HG02588 (cell line): ENCODE measurements around the gene PTTG1IP.
A peak's percentile ranks its signal among the peaks of the same experiment; 100 is the strongest.

Experiments
- ATAC-seq: cut with Tn5 transposase; IDR thresholded peaks from one replicate; pipeline ENCODE4 v1.9.1; 2021; ENCODE audit warnings: mild to moderate bottlenecking, moderate library complexity; ENCODE audit not compliant: unreplicated experiment

Gene PTTG1IP

DNA sequence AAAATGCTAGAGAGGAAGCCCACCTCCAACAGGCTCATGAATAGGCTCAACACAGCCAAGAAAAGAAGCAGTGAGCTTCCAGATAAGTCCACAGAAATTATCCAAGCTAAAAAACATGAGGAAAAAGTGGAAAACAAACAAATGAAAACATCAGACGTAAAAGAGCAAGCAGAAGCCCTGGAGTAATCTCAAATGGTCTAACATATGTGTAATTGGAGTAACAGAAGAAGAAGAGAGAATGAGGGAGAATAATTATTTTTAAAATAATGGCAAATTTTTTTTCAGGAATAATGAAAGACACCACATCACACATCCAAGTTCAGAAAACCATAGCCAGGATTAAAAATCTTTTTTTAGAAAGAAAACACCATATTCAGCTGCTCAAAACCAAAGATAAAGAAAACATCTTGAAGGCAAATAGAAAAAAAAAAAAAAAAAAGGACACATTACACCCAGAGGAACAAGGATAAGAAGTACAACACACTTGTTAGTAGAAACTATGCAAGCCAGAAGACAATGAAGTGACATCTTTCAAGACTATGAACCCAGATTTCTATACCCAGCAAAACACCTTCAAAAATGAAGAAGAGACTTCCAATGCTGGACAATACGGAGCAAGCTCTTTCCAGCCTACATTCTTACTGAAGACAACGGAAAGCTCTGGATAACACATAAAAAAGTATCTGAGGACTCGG lies 45.0 kb downstream of the PTTG1IP start:
- no peak for ATAC-seq

DNA sequence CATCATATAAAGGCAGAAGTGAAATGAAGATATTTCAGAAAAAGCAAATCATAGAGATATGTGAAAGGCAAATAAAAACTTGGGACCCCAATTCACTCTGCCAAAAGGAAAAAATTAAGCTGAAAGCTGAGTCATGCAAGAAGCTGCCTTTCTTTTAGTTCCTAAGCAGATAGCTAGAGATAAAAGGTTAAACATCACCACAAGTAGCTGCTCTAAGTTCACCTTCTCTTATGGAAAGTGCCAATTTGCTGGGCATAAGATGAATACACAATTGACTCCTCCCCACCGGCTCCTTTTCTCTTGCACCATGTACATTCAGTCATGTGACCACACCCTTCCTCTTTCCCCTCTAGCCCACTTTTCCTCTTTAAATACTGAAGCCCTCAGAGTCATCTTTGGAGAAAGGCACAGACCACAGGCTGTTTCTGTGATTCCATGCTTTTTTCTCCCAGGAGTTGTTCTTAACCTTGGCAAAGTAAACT lies 50.3 kb downstream of the PTTG1IP start:
- ATAC-seq, result no peak

DNA sequence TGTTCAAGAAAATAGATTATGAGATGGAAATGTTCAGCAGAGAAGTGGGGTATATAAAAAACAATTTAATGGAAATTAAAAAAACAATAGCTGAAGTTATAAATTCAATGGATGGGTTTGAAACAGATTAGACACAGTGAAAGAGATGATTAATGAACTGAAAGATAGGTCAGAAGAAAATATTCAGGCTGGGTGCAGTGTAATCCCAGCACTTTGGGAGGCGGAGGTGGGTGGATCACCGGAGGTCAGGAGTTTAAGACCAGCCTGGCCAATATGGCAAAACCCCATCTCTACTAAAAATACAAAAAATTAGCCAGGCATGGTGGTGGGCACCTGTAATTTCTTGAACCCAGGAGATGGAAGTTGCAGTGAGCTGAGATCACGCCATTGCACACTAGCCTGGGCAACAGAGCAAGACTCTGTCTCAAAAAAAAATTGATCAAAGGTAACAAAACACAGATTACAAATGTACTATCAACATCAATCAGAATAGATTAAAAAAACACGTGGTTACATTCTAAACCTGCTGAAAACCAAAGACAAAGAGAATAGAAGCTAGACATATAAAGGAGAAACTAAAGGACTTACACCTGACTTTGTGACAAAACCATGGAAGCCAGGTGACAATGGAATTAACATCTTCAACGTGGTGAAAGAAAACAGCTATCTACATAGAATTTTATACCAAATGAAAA lies 50.9 kb downstream of the PTTG1IP start:
- no peak for ATAC-seq

DNA sequence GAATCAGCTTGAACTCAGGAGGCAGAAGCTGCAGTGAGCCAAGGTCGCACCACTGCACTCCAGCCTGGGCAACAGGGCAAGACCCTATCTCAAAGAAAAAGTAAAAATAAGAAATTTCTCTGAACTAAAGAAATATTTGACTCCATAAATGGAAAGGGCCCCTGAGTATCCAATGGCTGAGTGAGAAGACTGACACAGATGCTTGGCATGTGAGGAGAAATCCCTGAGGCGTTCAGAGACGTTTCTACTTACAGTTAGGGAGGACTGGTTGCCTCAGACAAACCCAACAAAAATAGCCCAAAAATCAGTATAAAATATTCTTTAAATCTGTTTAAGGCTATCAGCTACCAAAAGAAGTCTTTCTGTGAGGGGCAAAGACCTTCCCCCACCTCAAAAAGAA lies 52.6 kb downstream of the PTTG1IP start:
- ATAC-seq, result no peak

DNA sequence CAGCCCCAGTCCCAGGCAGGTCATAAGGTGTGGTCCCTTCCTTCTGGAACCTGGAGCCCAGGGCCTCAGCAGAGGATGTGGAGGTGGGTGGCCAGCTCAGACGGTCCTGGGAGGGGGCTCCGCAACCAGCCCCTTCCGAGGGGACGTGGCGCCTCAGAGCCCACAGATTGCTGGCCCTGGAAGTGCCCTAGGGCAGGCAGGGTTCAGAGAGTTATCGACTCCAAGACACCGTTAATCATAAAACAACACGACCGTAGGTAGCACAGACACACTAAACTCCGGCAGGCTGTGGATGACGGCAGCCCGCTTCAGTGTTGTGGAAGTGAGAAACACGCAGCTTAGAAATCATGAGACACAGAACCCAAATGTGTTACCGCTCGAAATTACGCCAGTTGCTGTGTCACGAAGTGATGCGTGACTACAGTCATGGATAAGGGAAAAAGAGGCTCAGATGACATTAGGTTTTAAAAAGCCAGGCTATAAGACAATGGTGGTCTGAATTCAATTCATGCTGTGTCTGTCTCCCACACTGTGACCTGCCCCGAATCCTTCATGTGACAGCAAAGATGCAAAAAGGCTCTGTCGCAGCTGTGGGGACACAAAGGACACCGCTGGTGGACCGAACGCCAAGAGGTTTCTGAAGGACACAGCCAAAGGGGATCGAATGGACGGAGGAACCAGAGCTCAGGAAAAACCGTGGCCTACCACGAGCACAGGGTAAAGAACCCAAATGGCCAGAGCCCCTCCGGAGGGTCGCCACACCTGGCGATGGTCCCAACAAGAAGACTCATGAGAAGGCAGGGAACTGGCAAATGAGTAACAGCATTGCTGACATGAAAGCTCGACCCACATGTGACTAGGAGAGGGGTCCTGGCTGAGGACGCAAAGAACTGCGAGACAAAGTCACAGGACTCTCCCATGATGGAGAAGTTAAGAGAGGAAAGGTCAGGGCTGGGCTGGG lies 53.9 kb downstream of the PTTG1IP start:
- no peak for ATAC-seq

DNA sequence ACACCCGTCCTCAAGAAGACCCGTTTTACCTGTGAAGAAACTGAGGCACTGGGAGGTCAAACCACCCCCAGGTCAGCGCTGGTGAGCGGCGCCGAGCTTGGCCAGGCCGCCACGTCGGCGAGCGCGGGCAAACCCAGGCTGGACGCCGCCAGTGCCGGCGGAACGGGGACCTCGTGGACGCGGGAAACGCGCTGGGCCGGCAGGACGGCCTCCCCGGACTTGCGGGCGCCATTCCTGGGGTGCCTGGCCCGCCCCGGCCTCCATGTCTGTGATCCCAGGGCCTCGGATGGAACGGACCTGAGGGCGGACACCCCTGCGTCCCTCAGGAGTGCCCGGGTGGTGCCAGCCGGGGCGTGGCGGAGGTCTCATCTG lies 54.9 kb downstream of the PTTG1IP start:
- no peak for ATAC-seq

DNA sequence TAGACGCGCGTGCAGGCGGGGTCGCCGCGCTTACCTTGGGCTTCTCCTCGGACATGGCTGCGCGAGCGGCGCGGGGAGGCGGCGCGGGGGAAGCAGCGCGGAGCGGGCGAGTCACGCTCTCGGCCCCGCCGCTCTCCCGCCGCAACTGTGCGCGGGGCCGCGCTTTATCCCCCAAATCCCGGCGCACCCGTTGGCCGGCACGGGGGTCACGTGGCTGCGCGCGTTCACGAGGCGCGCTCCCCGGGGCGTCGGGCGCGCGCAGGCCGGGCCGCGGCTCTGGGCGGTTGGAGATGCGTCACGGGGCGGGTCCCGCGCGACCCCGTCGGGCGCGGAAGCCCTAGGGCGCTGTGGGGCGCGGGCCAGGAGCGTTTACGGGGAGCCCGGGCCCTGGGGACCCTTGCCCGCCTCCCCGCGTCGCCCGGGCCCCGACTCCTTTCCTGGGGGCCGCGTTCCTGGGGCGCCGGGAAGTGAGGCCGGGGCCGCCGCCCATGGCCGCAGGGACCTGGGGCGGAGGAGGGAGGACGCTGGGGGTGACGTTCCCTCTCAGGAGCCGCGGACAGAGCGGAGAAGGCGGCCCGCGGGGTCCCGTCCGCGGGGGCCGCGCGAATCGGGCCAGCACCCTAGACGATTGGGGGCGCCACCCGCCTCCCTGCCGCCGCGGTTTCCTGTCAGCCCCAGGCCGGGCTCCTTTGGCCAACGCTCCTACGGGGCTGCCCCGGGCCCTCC lies 55.4 kb downstream of the PTTG1IP start, which contains the start of gene SUMO3:
Gene SUMO3 (minus strand): TSS at position 149 of the 726 bp plus-strand sequence. CDS start 94 bp downstream, at position 55.
- ATAC-seq, result peak; percentile 60

DNA sequence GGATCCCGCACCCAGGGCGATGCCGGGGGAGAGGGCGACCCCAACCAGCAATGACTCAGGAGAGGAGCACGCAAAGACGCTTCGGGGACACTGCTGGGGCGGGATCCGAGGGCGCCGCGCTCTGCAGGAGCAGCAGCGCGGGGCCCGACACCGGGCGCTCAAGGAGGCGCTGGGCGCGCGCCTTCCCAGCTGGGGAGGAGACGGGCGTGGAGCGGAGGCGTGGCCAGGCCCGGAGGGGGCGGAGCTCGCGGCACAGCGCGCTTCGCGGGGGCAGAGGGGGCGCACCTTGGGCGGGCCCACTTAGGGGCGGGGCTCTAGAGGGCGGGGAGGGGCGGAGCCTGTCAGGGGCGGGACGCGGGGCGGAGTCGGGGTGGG lies 56.0 kb downstream of the PTTG1IP start:
- peak; percentile 70 for ATAC-seq

DNA sequence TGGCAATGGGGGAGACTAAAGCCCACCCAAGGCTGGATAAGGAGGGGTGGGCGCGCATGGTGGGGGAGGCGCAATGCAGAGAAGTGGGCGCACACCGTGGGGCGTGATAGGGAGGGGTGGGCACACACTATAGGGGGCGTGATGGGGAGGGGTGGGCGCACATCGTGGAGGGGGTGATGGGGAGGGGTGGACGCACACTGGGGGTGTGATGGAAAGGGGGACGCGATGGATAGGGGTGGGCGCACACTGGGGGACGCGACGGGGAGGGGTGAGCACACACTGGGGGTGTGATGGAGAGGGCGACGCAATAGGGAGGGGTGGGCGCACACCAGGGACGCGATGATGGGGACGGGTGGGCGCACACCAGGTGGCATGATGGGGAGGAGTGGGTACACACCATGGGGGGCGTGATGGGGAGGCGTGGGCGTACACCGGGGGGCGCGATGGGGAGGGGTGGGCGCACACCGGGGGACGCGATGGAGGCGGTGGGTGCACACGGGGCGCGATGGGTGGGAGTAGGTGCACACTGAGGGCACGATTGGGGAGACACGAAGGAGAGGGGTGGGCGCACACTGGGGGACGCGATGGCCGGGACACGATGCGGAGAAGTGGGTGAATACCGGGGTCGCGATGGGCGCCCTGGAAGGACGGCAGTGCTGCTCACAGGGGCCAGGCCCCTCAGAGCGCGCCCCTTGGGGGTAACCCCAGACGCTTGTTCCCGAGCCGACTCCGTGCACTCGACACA lies 56.6 kb downstream of the PTTG1IP start:
- peak; percentile 8 for ATAC-seq

DNA sequence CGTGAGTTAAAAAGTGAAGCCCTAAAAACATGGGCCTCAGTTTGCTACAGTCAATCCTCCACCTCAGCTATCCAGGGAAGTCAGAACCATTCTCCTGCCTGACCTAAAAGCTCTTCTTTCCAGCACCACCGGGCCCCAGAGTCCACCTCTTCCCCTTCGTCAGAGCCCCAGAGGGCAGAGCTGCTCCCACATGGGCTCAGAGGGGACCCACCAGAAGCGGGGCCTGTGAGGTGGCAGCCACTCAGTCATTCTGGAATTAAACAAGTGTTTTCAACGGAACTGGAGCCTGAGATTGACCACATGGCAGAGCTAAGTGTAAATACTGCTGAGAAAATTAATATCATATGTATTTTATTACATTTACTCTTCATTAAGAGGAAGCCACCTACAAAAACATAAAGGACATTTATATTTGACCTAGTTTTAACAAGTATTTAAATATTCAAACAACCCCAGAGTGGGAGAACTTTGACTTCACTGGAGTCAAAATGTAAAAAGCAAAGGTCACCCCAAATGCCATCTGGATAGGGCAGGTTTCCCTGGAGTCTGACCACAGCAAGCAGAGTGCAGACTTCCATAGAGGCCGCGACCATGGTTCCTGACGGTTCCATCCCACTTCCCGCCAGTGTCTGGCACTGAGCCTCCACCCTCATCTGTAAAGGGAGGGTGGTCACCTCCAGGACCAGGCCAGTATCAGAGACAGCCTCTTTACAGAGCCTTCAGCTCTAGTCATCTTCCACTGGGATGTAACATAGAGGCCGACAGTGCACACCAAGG lies 57.5 kb downstream of the PTTG1IP start:
- ATAC-seq, result no peak

DNA sequence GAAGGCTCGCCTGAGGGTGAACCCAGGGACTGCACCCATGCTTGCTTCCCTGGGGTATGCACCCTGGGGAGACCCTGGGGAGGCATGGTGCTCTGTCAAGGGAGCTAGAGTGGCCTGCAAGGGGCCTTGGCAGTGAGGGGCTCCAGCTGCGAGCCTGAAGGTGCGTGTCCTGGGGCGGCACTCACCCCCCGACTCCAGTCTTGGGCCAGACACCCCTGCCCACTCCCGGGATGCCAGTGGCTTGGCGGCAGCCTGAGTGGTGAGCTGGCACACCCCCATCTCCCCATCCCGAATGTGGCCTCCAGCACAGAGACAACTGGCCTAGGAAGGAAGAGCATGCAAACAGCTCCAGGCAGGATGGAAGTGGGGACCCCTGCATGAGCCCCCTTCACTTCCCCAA lies 58.3 kb downstream of the PTTG1IP start:
- no peak for ATAC-seq

DNA sequence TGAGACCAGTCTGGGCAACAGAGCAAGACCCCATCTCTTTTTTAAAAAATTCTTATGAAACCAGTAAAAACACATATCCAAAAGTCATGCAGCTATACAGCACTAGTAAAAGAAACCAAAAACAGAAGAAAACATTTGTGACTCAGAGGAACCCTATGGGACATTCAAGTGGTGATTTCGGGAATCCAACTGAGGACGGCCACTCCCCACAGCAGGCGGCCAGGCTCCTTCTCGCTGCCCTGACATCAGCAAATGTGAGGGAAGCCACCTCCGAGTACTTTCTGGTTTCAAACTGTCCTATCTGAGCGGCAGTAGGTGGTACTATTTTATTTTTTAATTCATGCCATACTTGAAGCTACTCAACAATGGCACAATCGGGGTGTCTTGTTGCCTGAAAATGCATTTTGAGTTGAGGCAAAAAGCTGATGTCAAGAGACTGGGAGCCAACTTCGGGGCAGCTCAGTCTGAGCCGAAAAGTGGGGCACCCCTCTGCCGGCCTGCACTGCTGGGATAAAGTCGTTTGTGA lies 58.9 kb downstream of the PTTG1IP start:
- ATAC-seq, result no peak

DNA sequence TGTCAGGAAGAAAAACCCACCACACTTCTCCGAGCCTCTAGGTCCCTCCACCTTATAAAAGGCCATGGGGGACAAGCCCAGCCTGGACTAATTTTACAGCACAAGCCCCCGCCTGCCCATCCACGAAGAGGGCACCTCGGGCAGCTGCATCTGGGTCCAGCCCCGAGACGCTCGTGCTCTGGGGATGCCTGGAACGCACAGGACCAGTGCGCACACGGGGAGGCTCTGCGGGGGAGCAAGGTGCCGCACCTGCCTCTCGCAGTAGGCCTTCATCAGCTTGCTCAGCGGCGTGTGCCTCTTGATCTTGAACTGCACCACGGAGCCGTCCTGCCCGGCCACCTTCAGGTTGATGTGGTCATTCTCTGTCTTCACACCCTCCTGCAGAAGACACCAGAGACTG lies 59.8 kb downstream of the PTTG1IP start:
- no peak for ATAC-seq

DNA sequence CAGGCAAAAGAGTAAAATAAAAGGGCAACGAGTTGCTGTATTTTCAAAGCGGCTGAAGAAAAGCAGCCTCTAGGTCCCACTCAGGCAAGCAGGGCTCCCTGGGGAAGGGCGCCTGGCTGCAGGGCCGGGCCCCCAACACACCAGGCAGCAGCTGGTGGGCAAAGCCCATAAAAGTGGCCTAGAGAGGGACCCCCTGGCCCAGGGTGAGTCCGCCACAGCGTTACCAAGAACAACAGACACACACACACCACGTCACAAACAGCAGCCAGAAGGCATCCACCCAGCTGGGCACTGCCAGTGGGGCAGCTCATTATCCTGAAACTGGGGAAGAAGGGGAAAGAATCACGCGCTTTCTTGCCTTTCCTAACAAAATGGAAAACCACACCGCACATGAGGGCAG lies 60.3 kb downstream of the PTTG1IP start:
- ATAC-seq, result no peak

DNA sequence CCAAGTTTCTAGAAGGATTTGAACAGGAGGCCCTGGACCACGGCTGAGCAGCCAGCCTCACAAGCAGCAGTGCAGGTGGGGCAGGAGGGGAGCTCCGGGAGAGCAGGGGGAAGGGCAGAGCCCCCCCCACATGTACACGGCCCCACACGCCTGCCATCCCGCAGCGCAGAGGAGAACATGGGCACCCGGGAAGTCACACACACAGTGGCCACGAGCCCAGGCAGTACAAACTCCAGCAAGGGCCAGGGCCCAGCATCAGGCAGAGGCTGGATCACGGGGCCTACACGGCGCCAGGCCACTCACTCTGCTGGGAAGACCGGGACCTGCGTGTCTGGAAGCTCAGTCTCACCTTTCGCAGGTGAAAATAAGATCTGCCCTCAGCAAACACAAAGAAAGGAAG lies 60.9 kb downstream of the PTTG1IP start:
- no peak for ATAC-seq

DNA sequence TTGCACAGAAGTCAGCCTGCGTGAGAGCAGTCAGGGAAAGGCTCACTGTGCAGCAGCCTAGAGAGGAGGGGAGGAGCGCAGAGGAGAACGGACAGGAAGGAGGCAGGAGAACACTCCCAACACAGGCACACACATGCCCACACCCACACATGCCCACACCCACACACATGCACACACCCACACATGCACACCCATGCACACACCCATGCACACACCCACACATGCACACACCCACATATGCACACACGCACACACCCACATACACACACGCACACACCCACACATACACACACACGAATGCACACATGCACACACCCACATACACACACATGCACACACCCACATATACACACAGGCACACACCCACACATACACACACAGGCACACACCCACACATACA lies 62.7 kb downstream of the PTTG1IP start:
- no peak for ATAC-seq

DNA sequence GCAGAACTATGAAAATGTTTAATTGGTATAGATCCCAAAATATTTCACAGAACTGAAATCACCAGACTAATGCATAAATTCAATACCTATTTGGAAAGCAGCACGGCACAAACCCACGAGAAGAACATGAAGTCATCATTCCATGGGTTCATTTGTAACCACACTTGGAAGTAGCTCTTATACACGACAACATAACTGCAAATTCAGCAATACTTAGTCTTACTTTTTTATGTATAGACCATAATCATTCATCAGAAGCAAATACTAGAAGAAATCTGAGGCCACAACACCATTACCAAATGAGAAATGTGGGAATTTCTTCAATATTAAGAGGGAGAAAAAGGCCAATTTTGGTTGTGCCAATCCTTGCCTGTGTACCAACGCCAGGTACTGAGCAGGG lies 67.6 kb downstream of the PTTG1IP start:
- ATAC-seq, result no peak

DNA sequence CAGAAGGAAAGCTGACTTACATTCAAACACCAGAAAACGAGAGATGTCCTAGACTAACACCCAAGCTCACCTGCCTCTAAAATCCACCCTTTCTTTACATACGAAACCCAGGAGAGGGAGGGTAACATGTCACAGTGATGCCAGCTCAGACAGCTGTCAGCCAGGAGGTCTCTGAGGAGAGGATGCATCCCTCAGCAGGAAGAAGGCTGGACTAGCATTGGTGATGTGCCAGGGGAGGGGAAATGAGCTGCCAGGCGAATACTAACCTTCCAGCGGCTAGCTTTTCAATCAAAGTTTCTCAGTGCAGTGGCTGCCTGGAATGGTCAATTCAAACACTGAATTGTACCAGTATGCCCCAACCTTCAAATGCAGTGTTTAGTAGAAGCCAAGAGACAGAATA lies 68.3 kb downstream of the PTTG1IP start:
- ATAC-seq, result no peak

DNA sequence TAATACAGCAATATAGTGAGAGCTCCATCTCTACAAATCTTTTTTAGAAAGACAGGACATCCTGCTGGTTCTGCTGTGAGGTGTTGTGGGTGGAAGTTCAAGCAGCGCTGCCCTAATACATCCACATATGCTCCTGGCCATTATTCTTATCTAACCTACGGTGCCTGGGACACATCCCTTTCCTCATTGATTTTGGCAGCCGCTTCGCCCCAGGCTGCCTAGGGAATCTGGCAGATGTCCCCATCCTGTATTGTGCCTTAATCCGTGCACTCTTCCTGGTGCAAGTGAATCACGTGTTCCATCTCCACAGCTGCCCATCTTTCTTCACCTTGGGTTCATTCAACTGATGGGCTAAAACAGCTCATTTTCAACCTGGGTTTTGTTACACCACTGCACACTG lies 68.7 kb downstream of the PTTG1IP start:
- ATAC-seq, result no peak
